Kidney (tissue), 14 donors: ENCODE results near the gene ABHD17B. TPM values are rescaled to one million over a fixed set of nuclear protein-coding genes. Genes with fewer than 3 reads are reported as not detected.

ENCODE experiments used
- DNase-seq, 5 donors: peaks; one replicate each; pipeline ENCODE4 v3.0.0-alpha.2; 2013 to 2020
- FAIRE-seq: peaks from 2 replicates; lab custom pipeline; 2012; peaks lifted over from hg19 to GRCh38; lab: Jason Lieb, UNC
- H3K27ac ChIP-seq, 2 donors: one replicate each; pipeline ENCODE4 v1.7.0; 2013; ENCODE audit warnings: low read depth in 2 of 2, low read length in 2 of 2, inconsistent platforms in 1 of 2
- H3K27me3 ChIP-seq: one replicate; pipeline ENCODE4 v1.7.1; 2013; ENCODE audit warnings: low read length, inconsistent platforms; ENCODE audit not compliant: control insufficient read depth, insufficient read depth
- H3K36me3 ChIP-seq, 3 donors: one replicate each; pipeline versions ENCODE4 v1.7.0 to v1.7.1; 2013; ENCODE audit warnings: low read length in 3 of 3, control low read depth in 1 of 3, inconsistent platforms in 1 of 3; ENCODE audit not compliant: insufficient read depth in 3 of 3, control insufficient read depth in 2 of 3
- H3K4me1 ChIP-seq, 3 donors: one replicate each; pipeline versions ENCODE4 v1.7.0 to v1.7.1; 2013; ENCODE audit warnings: low read length in 3 of 3, inconsistent platforms in 1 of 3, low read depth in 1 of 3; ENCODE audit not compliant: control insufficient read depth in 2 of 3, insufficient read depth in 2 of 3
- H3K4me3 ChIP-seq, 3 donors: one replicate each; pipeline versions ENCODE4 v1.7.0 to v1.8.1; 2013; ENCODE audit warnings: low read length in 3 of 3, control low read depth in 1 of 3, inconsistent platforms in 1 of 3
- H3K9ac ChIP-seq, 3 donors: one replicate each; pipeline versions ENCODE4 v1.7.0 to v1.7.1; 2013; ENCODE audit warnings: low read length in 3 of 3, control low read depth in 1 of 3, inconsistent platforms in 1 of 3
- H3K9me3 ChIP-seq, 3 donors: one replicate each; pipeline versions ENCODE4 v1.7.0 to v1.7.1; 2013; ENCODE audit warnings: low read length in 3 of 3, control low read depth in 1 of 3, inconsistent platforms in 1 of 3; ENCODE audit not compliant: control insufficient read depth in 2 of 3, insufficient read depth in 1 of 3
- intact Hi-C: fragments of 100-400 bp; cut with DNase I; formaldehyde crosslinking; loops from one replicate; pipeline ENCODE4 v1.11.1; 2022
- polyA plus RNA-seq: library from polyadenylated mRNA; stranded (reverse); fragments of 350-450 nt; fragmentation: Illumina TruSeq; extraction: RNeasy Lipid Tissue Mini Kit (QIAGEN cat#74804); gene quantifications from one replicate; pipeline ENCODE4 v1.2.3, GENCODE V29; 2014; ENCODE audit warnings: low read depth, low replicate concordance; ENCODE audit not compliant: insufficient read depth
- total RNA-seq: library from RNA; stranded (reverse); fragmentation: NEBNext Ultra II Directional; extraction: Animal tissue kit (Norgen Biotek cat#: 25700); gene quantifications from one replicate; pipeline ENCODE4 v1.2.1, GENCODE V29; 2021
- TF ChIP-seq, protein P1 (sequence below): IDR thresholded peaks from 3 replicates; pipeline ENCODE4 v1.5.1; 2012; ENCODE audit warnings: mild to moderate bottlenecking, moderate library complexity, borderline replicate concordance; ENCODE audit not compliant: insufficient read depth; ENCODE audit errors: extremely low read depth
- donor health status: control.
- donor health status: control.
- donor health status: control.
- donor health status: control.
- donor health status: control.
- donor health status: DM: yes; HTN: yes; CAD: no.
- donor health status: Normal renal cell carcinoma (clear cell type).

ABHD17B gene
- total and polyA plus RNA-seq, 2 donors from 2014 or later, result 9.0 to 19.0 TPM

DNA sequence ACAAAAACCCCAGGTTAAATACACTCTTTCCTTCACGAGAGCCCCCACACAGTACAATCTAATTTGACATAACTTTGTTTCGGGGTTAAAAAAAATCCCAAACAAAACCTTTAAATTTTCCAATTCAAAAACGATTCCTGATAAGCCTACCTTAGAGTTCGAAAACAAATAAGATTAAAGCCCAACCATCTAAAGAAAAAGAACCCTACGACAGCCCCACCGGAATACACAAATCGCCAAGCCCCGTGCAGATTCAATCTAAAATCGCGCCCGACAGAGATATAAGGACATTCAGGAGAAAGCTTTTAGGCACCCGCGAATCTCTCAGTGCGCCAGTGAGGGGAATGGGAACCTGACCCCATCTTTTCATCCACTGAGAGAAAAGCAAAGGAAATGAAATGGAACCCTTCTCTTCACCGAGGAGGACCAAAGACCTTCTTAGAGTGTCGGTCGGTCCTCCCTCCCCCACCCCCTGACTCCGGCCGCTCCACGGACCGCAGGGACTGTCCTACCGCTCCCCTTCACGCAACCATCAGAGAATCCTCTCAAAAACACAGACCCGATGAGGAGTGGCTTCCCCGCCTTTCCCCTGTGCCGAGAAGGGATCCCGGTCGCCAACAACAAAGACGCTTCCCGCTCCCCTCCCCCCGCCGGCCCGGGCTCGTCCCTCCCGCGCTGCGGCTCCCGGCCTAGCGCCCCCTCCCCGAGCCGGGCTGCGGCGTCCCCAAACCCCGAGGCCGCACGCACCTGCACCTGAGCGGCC is 925 bp downstream of the ABHD17B start:
- DNase-seq, result peak; percentile 75 to 86 (median 83)
- Histone ChIP-seq H3K9me3 (no peaks in the 10 kb centered on the region), H3K4me1 (peaks cover 0 to 4% (median 0%) of the 10 kb centered on the region in 3 donors), H3K4me3 (peak overlapping the region; percentile 83 to 93 (median 90)), H3K27me3 (no peaks in the 10 kb centered on the region), H3K36me3 (no peaks in the 10 kb centered on the region), H3K27ac (peak overlapping the region; percentile 66 to 81), H3K9ac (peak overlapping the region; percentile 82 to 88 (median 85))
- TF ChIP-seq, protein P1, sequence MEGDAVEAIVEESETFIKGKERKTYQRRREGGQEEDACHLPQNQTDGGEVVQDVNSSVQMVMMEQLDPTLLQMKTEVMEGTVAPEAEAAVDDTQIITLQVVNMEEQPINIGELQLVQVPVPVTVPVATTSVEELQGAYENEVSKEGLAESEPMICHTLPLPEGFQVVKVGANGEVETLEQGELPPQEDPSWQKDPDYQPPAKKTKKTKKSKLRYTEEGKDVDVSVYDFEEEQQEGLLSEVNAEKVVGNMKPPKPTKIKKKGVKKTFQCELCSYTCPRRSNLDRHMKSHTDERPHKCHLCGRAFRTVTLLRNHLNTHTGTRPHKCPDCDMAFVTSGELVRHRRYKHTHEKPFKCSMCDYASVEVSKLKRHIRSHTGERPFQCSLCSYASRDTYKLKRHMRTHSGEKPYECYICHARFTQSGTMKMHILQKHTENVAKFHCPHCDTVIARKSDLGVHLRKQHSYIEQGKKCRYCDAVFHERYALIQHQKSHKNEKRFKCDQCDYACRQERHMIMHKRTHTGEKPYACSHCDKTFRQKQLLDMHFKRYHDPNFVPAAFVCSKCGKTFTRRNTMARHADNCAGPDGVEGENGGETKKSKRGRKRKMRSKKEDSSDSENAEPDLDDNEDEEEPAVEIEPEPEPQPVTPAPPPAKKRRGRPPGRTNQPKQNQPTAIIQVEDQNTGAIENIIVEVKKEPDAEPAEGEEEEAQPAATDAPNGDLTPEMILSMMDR, result no peak
- FAIRE-seq, result no peak
- intact Hi-C loops, result no loop called here

DNA sequence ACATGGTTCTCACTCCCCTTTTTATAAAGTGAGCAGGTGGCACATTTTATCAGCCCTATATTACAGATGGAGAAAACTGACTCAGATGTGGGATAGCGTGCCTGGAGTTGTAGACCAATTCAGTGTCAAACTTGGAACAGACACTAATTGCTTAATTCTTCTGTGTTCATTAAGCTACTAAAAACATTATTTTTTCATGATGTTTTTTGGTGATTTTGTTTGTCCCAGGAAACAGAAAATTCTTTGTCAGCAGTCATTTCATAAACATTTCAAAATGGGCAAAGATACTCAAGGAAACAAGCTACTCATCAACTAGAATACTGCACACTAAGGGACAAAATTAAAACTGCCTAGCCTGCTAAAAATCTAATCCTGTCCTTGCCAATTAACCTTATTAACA is 2.2 kb downstream of the ABHD17B start:
- DNase-seq (peak in 1 of 5 donors; percentile 4), FAIRE-seq (no peak)
- Histone ChIP-seq H3K4me3 (peak overlapping the region in 2 of 3 donors; percentile 83 to 93), H3K4me1 (peaks cover 0 to 4% (median 0%) of the 10 kb centered on the region in 3 donors), H3K27me3 (no peaks in the 10 kb centered on the region), H3K9ac (no peak overlapping the region), H3K27ac (no peak overlapping the region), H3K36me3 (no peaks in the 10 kb centered on the region), H3K9me3 (no peaks in the 10 kb centered on the region)
- TF ChIP-seq, protein P1, result no peak
- intact Hi-C loops, result no loop called here

DNA sequence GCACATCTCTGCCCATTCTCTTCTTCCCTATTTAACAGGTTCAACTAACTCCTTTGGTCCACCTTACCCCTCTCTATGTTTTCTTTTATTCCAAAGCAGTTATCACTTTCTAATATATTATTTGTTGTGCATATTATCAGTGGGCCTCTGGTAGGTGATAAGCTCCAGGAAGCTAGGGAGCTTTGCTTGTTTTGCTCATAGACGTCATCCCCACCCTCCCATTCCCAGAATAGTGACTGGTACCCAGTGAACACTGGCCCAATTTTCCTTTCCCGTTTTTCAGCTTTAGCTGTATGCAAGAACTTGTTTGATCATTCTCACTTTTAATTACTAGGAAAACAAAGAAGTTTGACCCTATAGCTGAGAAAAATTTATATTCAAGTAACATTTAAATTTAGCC is 6.9 kb downstream of the ABHD17B start:
- no peak overlapping the region for H3K4me3 ChIP-seq
- no peak overlapping the region for H3K9ac ChIP-seq
- intact Hi-C loops, result no loop called here
- H3K4me1 ChIP-seq, result no peaks in the 10 kb centered on the region
- H3K27ac ChIP-seq, result no peak overlapping the region
- H3K9me3 ChIP-seq, result no peaks in the 10 kb centered on the region
- DNase-seq (no peak), FAIRE-seq (no peak)
- H3K27me3 ChIP-seq, result no peaks in the 10 kb centered on the region
- H3K36me3 ChIP-seq, result no peaks in the 10 kb centered on the region
- TF ChIP-seq, protein P1, result no peak
